K562 (cell line): ENCODE data around the gene HDAC3. TPM values are rescaled to one million over a fixed set of nuclear protein-coding genes. Genes with fewer than 3 reads are reported as not detected.

Source experiments
- ATAC-seq: fragments of 200-7000 bp; cut with Tn5 transposase; 3 replicates; pipeline ENCODE4 v1.9.1; 2020; ENCODE audit warnings: moderate library complexity
- BruUV-seq: library from RNA; stranded (reverse); fragments of 400-500 nt; replicated peaks from 2 replicates; lab custom pipeline; 2021; lab: Mats Ljungman, UMichigan
- CTCF ChIA-PET: fragments of 300-600 bp; formaldehyde crosslinking; extraction: SDS; loops from one replicate; lab custom pipeline; 2021; ENCODE audit warnings: low intra/inter-chr PET ratio; lab: Yijun Ruan, JAX
- POLR2A ChIA-PET: fragments of 300-600, 350-650 bp; sonication (Branson Sonifier 250); formaldehyde crosslinking; extraction: SDS; loops from one replicate; lab custom pipeline; 2021; ENCODE audit warnings: antibody characterized with exemption, inconsistent platforms; lab: Yijun Ruan, JAX
- DNase-seq, 4 experiments: peaks; one replicate each; pipeline versions ENCODE4 v3.0.0 to v3.0.0-alpha.2; 2011 to 2018; ENCODE audit warnings: low spot score in 3 of 4, mixed read lengths in 3 of 4; ENCODE audit errors: extremely low read depth in 1 of 4
- FAIRE-seq: peaks from 2 replicates; lab custom pipeline; 2011; peaks lifted over from hg19 to GRCh38; lab: Jason Lieb, UNC
- H2AFZ ChIP-seq: 2 replicates; pipeline ENCODE4 v1.6.0; 2011; ENCODE audit warnings: low read depth, low read length, control low read depth, inconsistent platforms
- H3K27ac ChIP-seq: fragments of 200-600 bp; 3 replicates; pipeline ENCODE4 v1.8.0; 2011; ENCODE audit warnings: low read depth, mild to moderate bottlenecking, control low read depth, inconsistent platforms, low read length, moderate library complexity, mixed read lengths; ENCODE audit errors: extremely low read depth
- H3K27me3 ChIP-seq, 2 experiments: fragments of 300-600 bp in 1 of 2; 2 replicates in 1 of 2; 3 replicates in 1 of 2; pipeline versions ENCODE4 v1.6.0 to v1.8.0; 2011; ENCODE audit warnings: inconsistent platforms in 2 of 2, low read length in 2 of 2, mild to moderate bottlenecking in 1 of 2, mixed read lengths in 1 of 2, moderate library complexity in 1 of 2; ENCODE audit not compliant: control insufficient read depth in 2 of 2, insufficient read depth in 2 of 2
- H3K36me3 ChIP-seq: fragments of 300-600 bp; 3 replicates; pipeline ENCODE4 v1.8.0; 2011; ENCODE audit warnings: mild to moderate bottlenecking, low read length, inconsistent platforms; ENCODE audit not compliant: control insufficient read depth, insufficient read depth
- H3K4me1 ChIP-seq, 2 experiments: fragments of 200-600 bp in 1 of 2; replicated peaks in 1 of 2; 2 replicates in 1 of 2; 3 replicates in 1 of 2; pipeline versions ENCODE4 v1.5.1 to v1.8.0; 2011; ENCODE audit warnings: inconsistent platforms in 2 of 2, low read length in 2 of 2, mild to moderate bottlenecking in 1 of 2, mixed read lengths in 1 of 2, moderate library complexity in 1 of 2; ENCODE audit not compliant: control insufficient read depth in 2 of 2, insufficient read depth in 2 of 2
- H3K4me2 ChIP-seq: 2 replicates; pipeline ENCODE4 v1.6.1; 2011; ENCODE audit warnings: low read length, control low read depth, inconsistent platforms, mixed read lengths; ENCODE audit not compliant: insufficient read depth
- H3K4me3 ChIP-seq: fragments of 200-600 bp; sonication (generic), shearing (Covaris generic); 2 replicates; pipeline ENCODE4 v1.5.1; 2016; ENCODE audit warnings: control low read depth, inconsistent platforms
- H3K79me2 ChIP-seq: fragments of 200-600 bp; 3 replicates; pipeline ENCODE4 v1.8.0; 2011; ENCODE audit warnings: low read length, inconsistent platforms; ENCODE audit not compliant: control insufficient read depth, insufficient read depth
- H3K9ac ChIP-seq, 2 experiments: 2 replicates each; pipeline versions ENCODE4 v1.6.0 to v1.6.1; 2011; ENCODE audit warnings: low read depth in 2 of 2, low read length in 2 of 2, control low read depth in 1 of 2, inconsistent platforms in 1 of 2, mild to moderate bottlenecking in 1 of 2, mixed read lengths in 1 of 2; ENCODE audit not compliant: insufficient read depth in 1 of 2
- H3K9me1 ChIP-seq: one replicate; pipeline ENCODE4 v1.6.0; 2011; ENCODE audit warnings: inconsistent platforms, mild to moderate bottlenecking, low read length, moderate library complexity; ENCODE audit not compliant: control insufficient read depth, insufficient read depth
- H3K9me3 ChIP-seq: replicated peaks from 2 replicates; pipeline ENCODE4 v1.5.1; 2011; ENCODE audit warnings: low read depth, low read length, inconsistent platforms; ENCODE audit not compliant: control insufficient read depth, insufficient read depth
- H4K20me1 ChIP-seq: replicated peaks from 2 replicates; pipeline ENCODE4 v1.6.1; 2011; ENCODE audit warnings: low read length, inconsistent platforms, mixed read lengths; ENCODE audit not compliant: control insufficient read depth, insufficient read depth
- BDP1 ChIP-seq: IDR thresholded peaks from 3 replicates; pipeline ENCODE4 v1.6.1; 2011; ENCODE audit not compliant: insufficient read length, insufficient read depth
- BRD4 ChIP-seq: fragments of 200-600 bp; sonication (generic); IDR thresholded peaks from 2 replicates; pipeline ENCODE4 v1.6.1; 2017; ENCODE audit warnings: inconsistent platforms
- CHCHD3 ChIP-seq: fragments of 250-450 bp; sonication (Bioruptor Pico); IDR thresholded peaks from 2 replicates; pipeline ENCODE4 v2.1.2; 2022; ENCODE audit warnings: mild to moderate bottlenecking
- CREB1 ChIP-seq, 2 experiments: sonication (generic) in 1 of 2; formaldehyde crosslinking in 1 of 2; IDR thresholded peaks; 2 replicates each; pipeline versions ENCODE4 v1.6.1 to v1.8.0; 2012 to 2022; ENCODE audit warnings: inconsistent platforms in 1 of 2, mild to moderate bottlenecking in 1 of 2, missing genetic modification reagents in 1 of 2, moderate library complexity in 1 of 2
- LARP7 ChIP-seq: fragments of 450-650 bp; IDR thresholded peaks from 2 replicates; pipeline ENCODE4 v1.6.1; 2016
- NBN ChIP-seq: fragments of 450-650 bp; IDR thresholded peaks from 2 replicates; pipeline ENCODE4 v1.6.1; 2016; ENCODE audit warnings: low read depth, mild to moderate bottlenecking
- NFIC ChIP-seq: fragments of 450-650 bp; IDR thresholded peaks from 2 replicates; pipeline ENCODE4 v1.6.1; 2017; ENCODE audit warnings: mild to moderate bottlenecking, inconsistent platforms
- SPI1 ChIP-seq: IDR thresholded peaks from 2 replicates; pipeline ENCODE4 v1.6.1; 2011; ENCODE audit warnings: low read depth, low read length, control low read depth, borderline replicate concordance
- TEAD4 ChIP-seq, 2 experiments: sonication (generic) in 1 of 2; formaldehyde crosslinking in 1 of 2; IDR thresholded peaks; 2 replicates each; pipeline versions ENCODE4 v1.6.1 to v1.8.0; 2012 to 2022; ENCODE audit warnings: borderline replicate concordance in 1 of 2, inconsistent platforms in 1 of 2, low read length in 1 of 2, mild to moderate bottlenecking in 1 of 2, missing genetic modification reagents in 1 of 2
- ZNF121 ChIP-seq: sonication (generic); formaldehyde crosslinking; conservative IDR thresholded peaks from 2 replicates; pipeline ENCODE4 v1.8.0; 2022; ENCODE audit warnings: missing genetic modification reagents
- ZNF143 ChIP-seq: sonication (generic); formaldehyde crosslinking; IDR thresholded peaks from 2 replicates; pipeline ENCODE4 v1.9.0; 2022; ENCODE audit warnings: mild to moderate bottlenecking, missing genetic modification reagents
- WGBS: fragments of 100-300 bp; shearing (Covaris generic); methylation state at CpG from one replicate; pipeline ENCODE4 v1.1.6; 2016; ENCODE audit warnings: low coverage, mixed read lengths; ENCODE audit not compliant: insufficient coverage; ENCODE audit errors: missing lambda C conversion rate; 5-methylcytosine and 5-hydroxymethylcytosine counted together
- in situ Hi-C: fragments of 300-500 bp; cut with MboI; formaldehyde crosslinking; loops from 4 replicates; pipeline ENCODE4 v1.15.0; 2018; ENCODE audit warnings: inconsistent platforms, mixed read lengths
- intact Hi-C: fragments of 100-400 bp; cut with micrococcal nuclease; formaldehyde crosslinking; loops from 2 replicates; pipeline ENCODE4 v1.14.2; 2022
- polyA plus RNA-seq, 8 experiments: library from polyadenylated mRNA; depleted of rRNA in 4 of 8; stranded (reverse) in 5 of 8; unstranded in 3 of 8; fragments of >200 nt; fragmentation: Nextera tagmentation in 2 of 8; fragmentation: Illumina TruSeq in 1 of 8; extraction: Ambion mirVana in 2 of 8; extraction: Trizol in 1 of 8; gene quantifications; 2 replicates each; pipeline versions ENCODE4 v1.2.1 to v1.2.3, GENCODE V29; 2011 to 2014; ENCODE audit warnings: inconsistent platforms in 1 of 8, missing spikeins in 1 of 8
- total RNA-seq, 7 experiments: library from RNA; depleted of rRNA in 6 of 7; stranded (reverse); fragments of >200 nt in 6 of 7; fragmentation: Illumina TruSeq in 2 of 7; extraction: Trizol in 2 of 7; gene quantifications; 2 replicates each; pipeline versions ENCODE4 v1.2.1 to v1.2.3, GENCODE V29; 2011 to 2021; ENCODE audit warnings: low replicate concordance in 1 of 7
- TF ChIP-seq, protein P1 (sequence below): fragments of 450-650 bp; IDR thresholded peaks from 2 replicates; pipeline ENCODE4 v1.7.1; 2018; ENCODE audit warnings: mild to moderate bottlenecking, low read depth; ENCODE audit not compliant: partially characterized antibody
- TF ChIP-seq, protein P2 (sequence below): fragments of 450-650 bp; IDR thresholded peaks from 2 replicates; pipeline ENCODE4 v1.6.1; 2016; ENCODE audit warnings: antibody characterized with exemption

The HDAC3 gene
- total and polyA plus RNA-seq, 9 of the 15 experiments (the other 6 are each of a cell fraction or from before 2014, with no cell fraction given), result 89.7 to 191 (median 119) TPM

DNA sequence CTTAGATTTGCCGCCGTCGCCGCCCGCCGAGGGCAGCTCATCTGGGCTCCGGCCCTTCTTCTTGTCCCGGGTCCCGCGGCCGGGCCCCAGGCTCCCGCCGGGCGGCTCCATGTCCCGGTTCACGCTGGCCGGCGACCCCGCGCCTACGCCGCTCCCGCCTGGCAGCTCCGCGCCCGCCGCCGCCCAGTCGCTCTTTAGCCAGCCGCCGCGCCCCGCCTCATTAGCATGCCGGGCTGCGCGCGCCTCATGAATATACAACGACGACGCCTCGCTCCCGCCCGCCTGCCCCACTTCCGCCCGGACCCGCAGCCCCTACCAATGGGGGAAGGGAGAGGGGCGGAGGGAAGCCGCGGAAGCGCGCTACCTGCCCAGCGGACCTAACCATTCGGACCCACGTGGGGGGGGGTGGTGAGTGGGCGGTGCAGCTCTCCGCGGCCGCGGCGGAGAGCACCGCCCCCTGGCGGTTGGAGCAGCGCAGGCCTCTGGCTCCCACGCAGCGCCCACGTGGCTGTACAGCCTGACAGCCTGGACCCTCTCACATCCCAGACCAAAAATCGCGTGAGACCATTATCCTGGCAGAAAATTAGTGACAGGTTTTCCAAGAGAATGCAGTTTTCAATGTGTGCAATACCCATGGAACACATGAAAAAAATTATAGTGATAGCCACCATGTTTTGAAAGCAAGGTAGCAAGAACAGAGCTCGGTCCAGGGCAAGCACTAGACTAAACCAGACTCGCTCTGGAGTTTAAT lies 17.7 kb downstream of the HDAC3 start, which contains the start of gene DIAPH1 (continued):
- TF ChIP-seq, protein P1, sequence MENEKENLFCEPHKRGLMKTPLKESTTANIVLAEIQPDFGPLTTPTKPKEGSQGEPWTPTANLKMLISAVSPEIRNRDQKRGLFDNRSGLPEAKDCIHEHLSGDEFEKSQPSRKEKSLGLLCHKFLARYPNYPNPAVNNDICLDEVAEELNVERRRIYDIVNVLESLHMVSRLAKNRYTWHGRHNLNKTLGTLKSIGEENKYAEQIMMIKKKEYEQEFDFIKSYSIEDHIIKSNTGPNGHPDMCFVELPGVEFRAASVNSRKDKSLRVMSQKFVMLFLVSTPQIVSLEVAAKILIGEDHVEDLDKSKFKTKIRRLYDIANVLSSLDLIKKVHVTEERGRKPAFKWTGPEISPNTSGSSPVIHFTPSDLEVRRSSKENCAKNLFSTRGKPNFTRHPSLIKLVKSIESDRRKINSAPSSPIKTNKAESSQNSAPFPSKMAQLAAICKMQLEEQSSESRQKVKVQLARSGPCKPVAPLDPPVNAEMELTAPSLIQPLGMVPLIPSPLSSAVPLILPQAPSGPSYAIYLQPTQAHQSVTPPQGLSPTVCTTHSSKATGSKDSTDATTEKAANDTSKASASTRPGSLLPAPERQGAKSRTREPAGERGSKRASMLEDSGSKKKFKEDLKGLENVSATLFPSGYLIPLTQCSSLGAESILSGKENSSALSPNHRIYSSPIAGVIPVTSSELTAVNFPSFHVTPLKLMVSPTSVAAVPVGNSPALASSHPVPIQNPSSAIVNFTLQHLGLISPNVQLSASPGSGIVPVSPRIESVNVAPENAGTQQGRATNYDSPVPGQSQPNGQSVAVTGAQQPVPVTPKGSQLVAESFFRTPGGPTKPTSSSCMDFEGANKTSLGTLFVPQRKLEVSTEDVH, result peak; percentile 83
- TF ChIP-seq, all 486 proteins: peak for 168

DNA sequence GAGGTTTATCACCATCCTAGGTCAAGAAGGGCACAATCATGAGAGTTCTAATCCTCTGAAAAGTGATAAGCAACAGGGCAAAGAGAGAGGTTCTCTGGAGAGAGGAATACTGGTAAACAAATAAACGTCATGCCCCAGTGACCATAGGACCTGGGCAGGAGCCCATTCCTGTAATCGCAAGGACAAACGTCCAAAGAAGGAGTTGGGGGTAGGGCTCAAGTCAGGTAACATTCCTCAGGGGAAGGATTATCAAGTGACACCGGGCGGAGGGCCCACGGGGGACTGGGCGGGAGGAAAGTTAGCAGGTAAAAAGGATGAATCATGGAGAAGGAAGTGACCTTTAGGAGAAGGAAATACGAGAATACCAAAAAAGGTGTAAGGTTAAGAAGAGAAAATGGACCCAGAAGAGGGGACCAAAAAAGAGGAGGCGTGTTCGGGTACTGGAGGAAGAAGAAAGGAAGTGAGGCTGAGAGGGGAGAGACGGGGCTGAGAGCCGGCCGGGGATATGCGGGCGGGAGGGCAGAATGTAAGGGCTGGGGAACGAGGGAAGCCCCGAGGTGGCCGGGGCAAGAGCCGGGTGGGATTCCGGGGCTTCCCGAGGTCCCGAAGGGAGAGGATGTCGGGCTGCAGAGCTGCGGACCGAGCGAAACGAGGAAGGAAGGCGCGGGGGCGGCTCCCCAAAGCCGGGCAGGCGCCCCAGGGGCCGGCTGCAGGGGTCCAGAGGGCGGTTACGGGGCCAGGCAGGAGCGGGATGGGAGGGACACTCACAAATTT lies 18.4 kb downstream of the HDAC3 start:
- Histone ChIP-seq H3K4me1 (peaks cover 3 to 4% of the 10 kb centered on the region in 2 experiments; a peak in 3 of 5 replicates), H3K4me3 (peak overlapping the region; percentile 97), H3K4me2 (peak overlapping the region; percentile 90), H2AFZ (peak overlapping the region; percentile 43), H3K9ac (peak overlapping the region; percentile 86 to 91), H3K27ac (peak overlapping the region; percentile 89), H3K9me3 (no peaks in the 10 kb centered on the region), H3K79me2 (peaks cover 55% of the 10 kb centered on the region), H3K9me1 (no peaks in the 10 kb centered on the region), H4K20me1 (no peaks in the 10 kb centered on the region), H3K36me3 (peaks cover 69% of the 10 kb centered on the region), H3K27me3 (no peaks in the 10 kb centered on the region)
- FAIRE-seq (peak; percentile 54), DNase-seq (peak in 2 of 4 experiments; percentile 68 to 87), ATAC-seq (peak; percentile 62)
- POLR2A ChIA-PET, result interaction anchor here (0.8 to 3.6 kb wide), 14 partner anchors 8 to 105 kb away, joined by 3 to 25 read pairs (median 8); partner anchors contain the start of genes HDAC3 and RELL2
- BruUV-seq, result no TSS peak
- intact Hi-C loops (loop anchor here (2.0 to 10.0 kb wide), 3 partner anchors 13 to 1503 kb away; partner anchors contain the start of gene PURA), in situ Hi-C loops (no loop called here)
- under 1% methylated on average over 20 of the region's 36 CpGs for WGBS
- CTCF ChIA-PET, result interaction anchor here (0.6 to 2.9 kb wide), 2 partner anchors 26 to 288 kb away, joined by 3 to 57 read pairs; no protein-coding TSS in a partner anchor
- TF ChIP-seq TEAD4 (IDR thresholded peaks at IDR 0.05; ENCODE audit: low read length) (peak; percentile 61), TEAD4 (CRISPR knock-in tag; IDR thresholded peaks at IDR 0.05; ENCODE audit: borderline replicate concordance) (no peak), BDP1 (no peak), SPI1 (peak; percentile 63; the same call in 1 of the 2 replicates), CHCHD3 (CRISPR knock-in tag) (no peak), NFIC (peak; percentile 52), NBN (peak; percentile 80), BRD4 (peak; percentile 3; the same call in 1 of the 2 replicates), CREB1 (IDR thresholded peaks at IDR 0.05) (no peak), CREB1 (CRISPR knock-in tag; IDR thresholded peaks at IDR 0.05) (no peak), LARP7 (no peak), ZNF121 (CRISPR knock-in tag) (no peak), ZNF143 (CRISPR knock-in tag) (no peak)
- TF ChIP-seq, protein P2, sequence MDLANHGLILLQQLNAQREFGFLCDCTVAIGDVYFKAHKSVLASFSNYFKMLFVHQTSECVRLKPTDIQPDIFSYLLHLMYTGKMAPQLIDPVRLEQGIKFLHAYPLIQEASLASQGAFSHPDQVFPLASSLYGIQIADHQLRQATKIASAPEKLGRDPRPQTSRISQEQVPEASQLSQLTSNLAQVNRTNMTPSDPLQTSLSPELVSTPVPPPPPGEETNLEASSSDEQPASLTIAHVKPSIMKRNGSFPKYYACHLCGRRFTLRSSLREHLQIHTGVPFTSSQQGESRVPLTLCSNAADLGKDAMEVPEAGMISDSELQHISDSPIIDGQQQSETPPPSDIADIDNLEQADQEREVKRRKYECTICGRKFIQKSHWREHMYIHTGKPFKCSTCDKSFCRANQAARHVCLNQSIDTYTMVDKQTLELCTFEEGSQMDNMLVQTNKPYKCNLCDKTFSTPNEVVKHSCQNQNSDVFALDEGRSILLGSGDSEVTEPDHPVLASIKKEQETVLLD, result peak; percentile 60; the same call in 1 of the 2 replicates
